22Rv1 (cell line): ENCODE results near the gene TMC1.

Experiments
- CTCF ChIP-seq: fragments of 450-650 bp; IDR thresholded peaks from 2 replicates; pipeline ENCODE4 v1.5.1; 2017; ENCODE audit warnings: mild to moderate bottlenecking
- ZFX ChIP-seq: fragments of 450-650 bp; IDR thresholded peaks from 2 replicates; pipeline ENCODE4 v1.6.1; 2017; ENCODE audit warnings: antibody characterized with exemption, borderline replicate concordance

- no peak for TF ChIP-seq CTCF
- no peak for TF ChIP-seq ZFX
Observed at GRCh38 chr9:72743836-72744235, 222.4 kb downstream of the TMC1 start.
